K562 (cell line): ENCODE data around the gene RAD1. TPM values are rescaled to one million over a fixed set of nuclear protein-coding genes. Genes with fewer than 3 reads are reported as not detected.

Experiments
- GMEB1 ChIP-seq: fragments of 250-450 bp; sonication (Bioruptor Pico); IDR thresholded peaks from 2 replicates; pipeline ENCODE4 v1.4.0; 2020; ENCODE audit warnings: mild to moderate bottlenecking
- MAFF ChIP-seq: IDR thresholded peaks from 2 replicates; pipeline ENCODE4 v1.6.1; 2012; ENCODE audit warnings: low read length, improper control_type of control experiment
- SAFB2 ChIP-seq: fragments of 200-400 bp; formaldehyde crosslinking; IDR thresholded peaks from 2 replicates; pipeline ENCODE4 v1.6.1; 2018; ENCODE audit warnings: borderline replicate concordance, low read length, low read depth, moderate library complexity; ENCODE audit not compliant: severe bottlenecking
- polyA plus RNA-seq, 8 experiments: library from polyadenylated mRNA; depleted of rRNA in 4 of 8; stranded (reverse) in 5 of 8; unstranded in 3 of 8; fragments of >200 nt; fragmentation: Nextera tagmentation in 2 of 8; fragmentation: Illumina TruSeq in 1 of 8; extraction: Ambion mirVana in 2 of 8; extraction: Trizol in 1 of 8; gene quantifications; 2 replicates each; pipeline versions ENCODE4 v1.2.1 to v1.2.3, GENCODE V29; 2011 to 2014; ENCODE audit warnings: inconsistent platforms in 1 of 8, missing spikeins in 1 of 8
- total RNA-seq, 7 experiments: library from RNA; depleted of rRNA in 6 of 7; stranded (reverse); fragments of >200 nt in 6 of 7; fragmentation: Illumina TruSeq in 2 of 7; extraction: Trizol in 2 of 7; gene quantifications; 2 replicates each; pipeline versions ENCODE4 v1.2.1 to v1.2.3, GENCODE V29; 2011 to 2021; ENCODE audit warnings: low replicate concordance in 1 of 7
- TF ChIP-seq, protein P1 (sequence below), 2 experiments: fragments of 450-650 bp; formaldehyde crosslinking in 1 of 2; IDR thresholded peaks; 2 replicates each; pipeline versions ENCODE4 v1.4.0 to v1.6.1; 2014 to 2020; ENCODE audit warnings: mild to moderate bottlenecking in 2 of 2, borderline replicate concordance in 1 of 2, low read depth in 1 of 2
- TF ChIP-seq, protein P2 (sequence below): IDR thresholded peaks from 2 replicates; pipeline ENCODE4 v1.6.1; 2016; ENCODE audit warnings: missing genetic modification characterization, missing compliant biosample characterization

RAD1 gene
- total and polyA plus RNA-seq, 9 of the 15 experiments (the other 6 are each of a cell fraction or from before 2014, with no cell fraction given) = 44.5 to 148 (median 60.8) TPM

GRCh38 chr5:34899066-34899465 is 16.2 kb downstream of the RAD1 start (continued):
- TF ChIP-seq, protein P1, sequence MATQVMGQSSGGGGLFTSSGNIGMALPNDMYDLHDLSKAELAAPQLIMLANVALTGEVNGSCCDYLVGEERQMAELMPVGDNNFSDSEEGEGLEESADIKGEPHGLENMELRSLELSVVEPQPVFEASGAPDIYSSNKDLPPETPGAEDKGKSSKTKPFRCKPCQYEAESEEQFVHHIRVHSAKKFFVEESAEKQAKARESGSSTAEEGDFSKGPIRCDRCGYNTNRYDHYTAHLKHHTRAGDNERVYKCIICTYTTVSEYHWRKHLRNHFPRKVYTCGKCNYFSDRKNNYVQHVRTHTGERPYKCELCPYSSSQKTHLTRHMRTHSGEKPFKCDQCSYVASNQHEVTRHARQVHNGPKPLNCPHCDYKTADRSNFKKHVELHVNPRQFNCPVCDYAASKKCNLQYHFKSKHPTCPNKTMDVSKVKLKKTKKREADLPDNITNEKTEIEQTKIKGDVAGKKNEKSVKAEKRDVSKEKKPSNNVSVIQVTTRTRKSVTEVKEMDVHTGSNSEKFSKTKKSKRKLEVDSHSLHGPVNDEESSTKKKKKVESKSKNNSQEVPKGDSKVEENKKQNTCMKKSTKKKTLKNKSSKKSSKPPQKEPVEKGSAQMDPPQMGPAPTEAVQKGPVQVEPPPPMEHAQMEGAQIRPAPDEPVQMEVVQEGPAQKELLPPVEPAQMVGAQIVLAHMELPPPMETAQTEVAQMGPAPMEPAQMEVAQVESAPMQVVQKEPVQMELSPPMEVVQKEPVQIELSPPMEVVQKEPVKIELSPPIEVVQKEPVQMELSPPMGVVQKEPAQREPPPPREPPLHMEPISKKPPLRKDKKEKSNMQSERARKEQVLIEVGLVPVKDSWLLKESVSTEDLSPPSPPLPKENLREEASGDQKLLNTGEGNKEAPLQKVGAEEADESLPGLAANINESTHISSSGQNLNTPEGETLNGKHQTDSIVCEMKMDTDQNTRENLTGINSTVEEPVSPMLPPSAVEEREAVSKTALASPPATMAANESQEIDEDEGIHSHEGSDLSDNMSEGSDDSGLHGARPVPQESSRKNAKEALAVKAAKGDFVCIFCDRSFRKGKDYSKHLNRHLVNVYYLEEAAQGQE (IDR thresholded peaks at IDR 0.05; ENCODE audit: borderline replicate concordance) = no peak
- TF ChIP-seq, protein P1 (CRISPR knock-in tag; IDR thresholded peaks at IDR 0.05; ENCODE audit: low read depth) = no peak
- TF ChIP-seq, protein P2, sequence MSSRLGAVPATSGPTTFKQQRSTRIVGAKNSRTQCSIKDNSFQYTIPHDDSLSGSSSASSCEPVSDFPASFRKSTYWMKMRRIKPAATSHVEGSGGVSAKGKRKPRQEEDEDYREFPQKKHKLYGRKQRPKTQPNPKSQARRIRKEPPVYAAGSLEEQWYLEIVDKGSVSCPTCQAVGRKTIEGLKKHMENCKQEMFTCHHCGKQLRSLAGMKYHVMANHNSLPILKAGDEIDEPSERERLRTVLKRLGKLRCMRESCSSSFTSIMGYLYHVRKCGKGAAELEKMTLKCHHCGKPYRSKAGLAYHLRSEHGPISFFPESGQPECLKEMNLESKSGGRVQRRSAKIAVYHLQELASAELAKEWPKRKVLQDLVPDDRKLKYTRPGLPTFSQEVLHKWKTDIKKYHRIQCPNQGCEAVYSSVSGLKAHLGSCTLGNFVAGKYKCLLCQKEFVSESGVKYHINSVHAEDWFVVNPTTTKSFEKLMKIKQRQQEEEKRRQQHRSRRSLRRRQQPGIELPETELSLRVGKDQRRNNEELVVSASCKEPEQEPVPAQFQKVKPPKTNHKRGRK = no peak
- no peak for TF ChIP-seq SAFB2
- no peak for TF ChIP-seq MAFF
- no peak for TF ChIP-seq GMEB1
